Mucosa of gallbladder (tissue), 1 donor: Measurements from ENCODE around the gene ADD1. TPM values are rescaled to one million over a fixed set of nuclear protein-coding genes. Genes with fewer than 3 reads are reported as not detected.

Source experiments
- DNase-seq: peaks from one replicate; pipeline ENCODE4 v3.0.0-alpha.2; 2020; ENCODE audit warnings: low spot score
- total RNA-seq: library from RNA; stranded (reverse); gene quantifications from one replicate; pipeline ENCODE4 v1.2.1, GENCODE V29; 2021
- donor health status: DM: no; HTN: no; CAD: no.

Gene ADD1
- total RNA-seq, 1 donor from 2014 or later: 346 TPM

DNA sequence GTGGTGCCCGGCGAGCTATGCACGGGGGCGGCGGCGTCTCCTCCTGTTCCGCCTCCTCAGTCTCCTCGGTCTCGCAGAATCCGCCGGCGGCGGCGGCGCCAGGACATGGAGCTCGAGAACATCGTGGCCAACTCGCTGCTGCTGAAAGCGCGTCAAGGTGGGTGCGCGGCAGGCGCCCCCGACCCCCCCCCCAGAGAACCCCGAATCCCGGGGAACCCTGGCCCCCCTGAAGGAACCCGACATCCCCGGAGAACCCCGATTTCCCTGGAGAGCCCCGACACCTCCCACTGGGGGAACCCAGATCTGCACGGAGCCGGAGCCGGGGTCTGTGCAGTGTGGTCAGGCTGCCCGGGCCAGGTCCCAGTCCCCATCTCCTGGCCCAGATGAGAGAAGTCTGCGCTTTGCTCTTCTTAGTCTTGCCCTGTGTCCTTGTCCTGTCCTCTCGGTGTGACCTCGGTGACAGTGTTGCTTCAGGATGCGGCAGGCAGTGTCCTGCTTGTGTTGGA is 120.4 kb downstream of the ADD1 start:
- DNase-seq: peak; percentile 29

DNA sequence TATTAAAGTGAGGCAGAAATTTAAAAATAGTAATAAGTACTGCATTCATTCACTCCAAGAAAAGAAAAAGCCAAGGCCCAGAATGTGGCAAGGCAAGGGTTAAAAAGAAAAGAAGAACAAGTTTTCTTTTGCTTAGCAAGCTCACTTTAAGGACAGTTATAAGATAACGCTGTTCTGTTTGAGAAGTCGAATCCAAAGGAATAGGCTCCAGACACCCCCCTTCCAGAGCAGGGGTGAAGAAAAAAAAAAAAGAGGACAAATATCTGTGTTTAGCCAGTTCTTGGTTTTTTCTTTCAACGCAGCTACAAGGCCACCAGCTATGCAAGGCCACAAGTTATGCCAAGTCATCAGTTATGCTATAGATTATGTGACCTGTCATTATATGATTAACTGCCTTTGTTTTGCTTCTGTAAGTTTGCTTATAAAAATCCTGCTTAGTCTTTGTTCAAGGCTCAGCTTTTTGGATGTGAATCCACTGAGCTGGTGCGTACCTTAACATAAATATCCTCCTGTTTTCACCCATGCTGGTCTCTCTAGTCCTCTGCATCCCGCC is 121.1 kb downstream of the ADD1 start:
- no peak for DNase-seq

DNA sequence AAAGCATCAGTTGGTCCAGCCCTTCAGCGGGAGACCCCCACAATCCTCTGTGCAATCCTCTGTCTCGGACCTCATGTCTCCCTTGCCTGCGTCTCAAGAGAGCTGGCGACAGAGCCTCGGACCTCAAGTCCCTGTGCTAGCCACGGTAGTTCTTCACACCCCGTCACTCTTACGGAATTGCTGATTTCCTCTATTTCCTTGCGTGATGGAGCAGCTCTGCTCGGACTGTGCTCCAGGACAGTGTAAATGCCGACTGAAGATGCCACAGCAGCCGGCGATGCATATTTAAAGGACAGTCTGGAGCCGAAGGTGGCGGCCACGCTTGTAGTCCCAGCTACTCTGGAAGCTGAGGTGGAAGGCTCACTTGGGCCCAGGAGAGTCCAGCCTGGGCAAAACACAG is 121.6 kb downstream of the ADD1 start:
- DNase-seq: no peak

DNA sequence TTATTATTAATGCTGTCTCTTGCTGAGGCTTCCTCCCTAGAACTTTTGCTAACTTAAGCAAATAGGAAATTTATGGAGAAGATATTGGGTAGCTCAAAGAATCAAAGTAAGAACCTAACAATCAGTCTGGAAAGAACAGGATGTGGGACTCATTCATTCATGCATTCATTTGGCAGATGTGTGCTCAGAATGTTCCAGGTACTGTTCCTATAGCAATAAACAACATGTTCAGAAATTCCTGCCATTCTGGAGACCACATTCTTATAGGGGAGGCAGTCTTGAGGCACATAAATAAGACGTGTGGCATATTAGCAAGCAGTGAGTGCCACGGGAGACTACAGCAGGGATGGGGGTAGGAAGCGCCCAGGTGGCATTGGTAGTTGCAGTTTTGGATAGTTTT is 124.7 kb downstream of the ADD1 start:
- DNase-seq: no peak

DNA sequence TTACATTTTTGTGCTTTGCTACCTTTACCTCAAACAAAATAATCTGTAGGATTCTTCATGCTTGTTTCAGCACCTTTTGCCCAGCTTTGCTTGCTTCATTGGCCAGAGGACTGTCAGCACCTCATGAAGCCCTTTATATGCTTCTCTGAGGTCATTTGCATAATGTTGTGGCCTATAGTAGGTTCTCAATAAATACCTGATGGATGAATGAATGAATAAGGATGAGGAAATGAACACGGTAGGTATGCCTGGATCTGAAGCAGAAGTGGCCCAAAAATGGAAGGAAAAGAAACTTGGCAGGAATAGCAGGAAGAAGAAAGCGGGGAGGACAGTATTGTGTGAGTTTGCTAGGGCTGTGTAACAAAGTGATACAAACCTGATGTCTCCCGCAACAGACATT is 127.6 kb downstream of the ADD1 start:
- no peak for DNase-seq

DNA sequence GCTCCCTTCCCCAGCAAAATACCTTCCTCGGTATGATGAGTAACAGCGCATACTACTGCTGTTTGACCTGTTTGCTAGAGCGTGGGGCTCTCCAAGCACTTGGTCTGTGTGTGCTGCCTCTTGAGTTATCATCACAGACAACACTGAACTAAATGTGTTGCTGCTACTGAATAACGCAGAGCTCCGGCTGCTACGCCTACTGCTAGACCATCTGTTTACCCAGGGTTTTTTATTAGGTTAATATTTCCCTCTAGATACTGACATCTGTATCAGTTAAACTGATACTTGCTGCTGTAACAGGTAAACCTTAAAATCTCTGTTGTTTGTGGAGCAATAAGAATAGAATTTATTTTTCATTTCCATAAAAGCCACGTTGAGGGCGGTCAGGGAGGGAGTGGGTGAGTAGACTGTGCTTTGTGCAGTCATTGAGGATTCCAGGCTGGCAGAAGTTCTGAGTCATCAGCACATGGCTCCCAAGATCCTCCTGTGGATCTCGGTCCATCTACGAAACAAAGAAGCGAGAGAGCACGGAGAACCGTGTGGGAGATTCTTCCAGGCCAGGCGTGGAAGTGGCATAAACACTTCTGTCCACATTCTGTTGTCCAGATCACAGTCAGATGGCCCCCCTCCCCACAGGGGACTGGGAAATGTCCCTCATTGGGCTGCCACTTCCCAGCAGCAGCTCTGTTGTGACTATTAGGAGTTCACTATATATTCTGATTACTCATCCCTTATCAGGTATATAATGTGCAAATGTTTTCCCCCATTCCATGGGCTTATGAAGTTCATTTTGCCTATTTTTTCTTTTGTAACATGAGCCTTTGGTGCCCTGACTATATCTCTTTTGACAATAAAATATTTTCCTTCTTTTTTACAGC is 133.8 kb downstream of the ADD1 start:
- no peak for DNase-seq

Other genes starting within 250 kb of the ADD1 start
- gene TNIP2, start 87.5 kb upstream of the ADD1 start, total RNA-seq: 42.2 TPM
- 62.1 TPM for gene SH3BP2, start 50.8 kb upstream of the ADD1 start, total RNA-seq
- gene NOP14, start 119.6 kb downstream of the ADD1 start, total RNA-seq: 17.6 TPM
- 7.3 TPM for gene GRK4, start 119.7 kb downstream of the ADD1 start, total RNA-seq
- gene HTT-AS, start 230.7 kb downstream of the ADD1 start, total RNA-seq: not detected
- 51.6 TPM for gene HTT, start 230.8 kb downstream of the ADD1 start, total RNA-seq